Measurements from ENCODE around the gene C17orf67.
"Not testable (repeated sequence)": the region's sequence is repeated elsewhere in the genome, so short reads cannot be mapped to it uniquely, and the experiment has no call there.

The C17orf67 gene

DNA sequence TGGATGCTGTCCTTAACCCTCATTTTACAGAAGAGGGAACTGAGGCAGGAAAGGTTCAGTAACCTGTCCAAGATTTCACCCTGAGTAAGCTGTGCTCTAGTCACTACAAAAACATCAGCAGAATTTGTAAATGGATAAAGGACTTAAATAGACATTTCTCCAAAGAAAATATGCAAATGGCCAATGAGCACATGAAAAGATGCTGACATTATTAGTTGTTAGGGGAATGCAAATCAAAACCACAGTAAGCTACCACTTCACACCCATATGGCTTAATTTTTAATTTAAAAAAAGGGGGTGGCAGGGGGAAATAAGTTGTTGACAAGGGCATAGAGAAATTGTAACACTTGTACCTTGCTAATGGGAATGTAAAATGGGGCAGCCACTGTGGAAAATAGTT, 51.4 kb downstream of the C17orf67 start:
- DNase-seq (ENCODE audit: low read depth, low spot score), result no peak

DNA sequence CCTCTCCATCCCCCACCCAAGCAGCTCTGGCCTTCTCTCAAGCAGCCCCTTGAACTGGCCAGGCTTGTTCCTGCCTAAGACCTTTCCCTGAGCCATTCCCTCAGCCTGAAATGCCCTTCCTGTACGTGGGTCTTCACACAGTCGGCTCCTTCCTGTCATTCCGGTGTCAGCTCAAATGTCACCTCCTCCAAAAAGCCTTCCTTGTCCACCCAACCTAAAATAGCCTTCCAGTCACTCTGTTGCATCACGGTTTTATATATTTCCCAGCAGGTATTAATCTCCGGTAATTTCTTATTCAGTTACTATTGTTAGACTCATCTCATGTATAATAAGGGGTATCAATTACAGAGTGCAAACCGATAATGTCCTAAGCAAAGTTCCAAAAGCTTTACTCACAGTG, 51.8 kb downstream of the C17orf67 start:
- no peak for DNase-seq (ENCODE audit: low read depth, low spot score)
- H3K4me3 ChIP-seq (ENCODE audit: low read length), result no peak overlapping the region

More for the DNA sequence above, 51.4 kb downstream of the C17orf67 start:
- H3K4me3 ChIP-seq (ENCODE audit: low read length), result no peak overlapping the region

DNA sequence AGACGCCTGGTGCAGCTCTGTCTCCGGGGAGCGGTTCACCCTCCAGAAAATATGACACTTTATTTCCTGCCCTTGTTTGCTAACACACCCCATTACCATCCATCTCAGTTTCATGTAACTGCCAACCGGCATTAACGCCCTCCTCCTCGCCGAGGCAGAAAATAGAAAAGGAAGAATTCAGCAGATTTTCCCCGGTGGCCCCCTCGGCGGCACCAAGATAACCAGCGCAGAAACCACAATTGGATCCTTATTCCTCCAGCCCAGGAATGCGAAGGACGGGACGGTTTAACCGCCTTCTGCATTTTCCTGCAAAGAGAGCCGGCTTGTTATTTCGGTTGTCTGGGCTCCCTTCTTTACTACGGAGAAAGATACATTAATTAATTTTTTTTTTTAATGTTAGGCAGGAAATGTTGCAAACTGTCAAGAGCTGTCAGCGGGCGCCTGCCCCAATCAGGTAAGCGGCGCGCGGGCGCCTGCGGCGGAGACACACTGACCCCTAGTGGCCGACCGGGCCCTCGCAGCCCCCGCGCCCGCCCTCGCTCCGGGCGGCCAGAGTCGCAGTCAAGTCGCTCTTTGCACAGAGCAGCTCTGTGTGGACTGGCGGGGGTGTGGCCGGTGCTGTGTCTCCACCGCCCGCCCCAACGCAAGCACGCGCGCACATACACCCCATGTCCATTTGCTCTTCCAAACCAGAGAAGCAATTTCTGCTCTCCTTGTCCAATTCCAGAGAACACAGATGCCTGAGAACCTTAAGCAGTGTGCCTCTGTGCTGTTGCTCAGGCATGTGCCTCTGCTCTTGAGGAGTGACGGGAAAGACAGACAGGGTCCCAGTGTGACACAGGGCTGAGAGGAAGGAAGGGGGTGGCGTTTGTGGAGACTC, 53.6 kb downstream of the C17orf67 start:
- DNase-seq (ENCODE audit: low read depth, low spot score), result peak; percentile 82
- H3K4me3 ChIP-seq (ENCODE audit: low read length), result peak overlapping the region; percentile 67

DNA sequence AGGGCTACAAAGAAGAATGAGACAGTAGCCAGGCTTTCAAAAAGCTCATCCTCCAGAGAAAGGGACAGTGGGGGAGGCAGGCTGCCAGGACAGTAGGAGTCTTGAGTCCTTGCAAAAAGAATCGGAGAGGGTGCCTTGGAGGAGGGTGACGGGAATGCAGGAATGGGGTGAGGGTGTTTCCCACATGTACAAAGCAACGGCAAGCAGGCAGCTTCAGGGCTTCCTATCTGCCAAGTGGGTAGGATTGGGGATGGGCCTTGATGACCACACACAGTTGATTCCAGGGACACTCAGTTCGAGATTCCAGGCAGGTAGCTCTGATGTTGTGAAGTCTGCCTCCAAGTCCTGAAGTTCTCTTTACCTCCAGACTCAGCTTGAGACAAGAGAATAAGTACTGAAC, 54.4 kb downstream of the C17orf67 start:
- no peak for DNase-seq (ENCODE audit: low read depth, low spot score)
- peak overlapping the region; percentile 67 for H3K4me3 ChIP-seq (ENCODE audit: low read length)

DNA sequence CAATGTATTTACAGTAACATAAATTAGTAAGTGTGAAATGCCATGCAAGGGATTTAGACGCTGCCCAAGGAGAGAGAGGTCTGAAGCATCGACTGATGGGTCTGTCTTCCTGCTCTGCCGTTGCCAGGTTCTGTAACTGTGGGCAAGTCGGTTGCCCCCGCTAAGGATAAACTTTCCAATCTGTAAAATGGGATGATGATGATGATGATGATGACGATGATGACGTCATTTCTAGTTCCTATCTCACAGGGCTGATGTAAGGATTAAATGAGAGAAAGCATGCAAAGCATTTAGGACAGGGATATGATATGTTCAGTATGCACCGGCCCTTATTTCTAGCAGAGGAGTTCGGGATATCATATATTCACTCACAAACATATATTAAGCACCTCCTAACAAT, 54.8 kb downstream of the C17orf67 start:
- H3K4me3 ChIP-seq (ENCODE audit: low read length), result no peak overlapping the region
- DNase-seq (ENCODE audit: low read depth, low spot score), result no peak

DNA sequence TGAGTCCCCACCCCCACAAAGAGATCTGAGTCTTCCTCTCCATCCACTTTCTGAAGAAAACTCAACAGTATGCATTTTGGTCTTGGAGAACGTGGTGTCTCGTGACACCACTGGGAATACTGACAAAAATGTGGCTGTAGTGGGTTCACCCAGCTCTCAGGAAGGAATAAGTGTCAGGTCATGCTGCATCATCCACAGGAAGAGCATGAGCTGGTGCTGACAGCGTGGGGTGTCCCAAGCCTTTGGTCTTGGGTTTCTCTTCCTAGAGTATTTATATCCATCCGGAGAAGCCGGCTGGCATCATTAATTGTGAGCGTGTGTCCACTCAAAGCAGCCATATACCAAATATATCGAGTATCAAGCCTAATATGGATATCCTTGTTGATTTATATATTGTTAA, 55.9 kb downstream of the C17orf67 start:
- no peak for DNase-seq (ENCODE audit: low read depth, low spot score)
- no peak overlapping the region for H3K4me3 ChIP-seq (ENCODE audit: low read length)

DNA sequence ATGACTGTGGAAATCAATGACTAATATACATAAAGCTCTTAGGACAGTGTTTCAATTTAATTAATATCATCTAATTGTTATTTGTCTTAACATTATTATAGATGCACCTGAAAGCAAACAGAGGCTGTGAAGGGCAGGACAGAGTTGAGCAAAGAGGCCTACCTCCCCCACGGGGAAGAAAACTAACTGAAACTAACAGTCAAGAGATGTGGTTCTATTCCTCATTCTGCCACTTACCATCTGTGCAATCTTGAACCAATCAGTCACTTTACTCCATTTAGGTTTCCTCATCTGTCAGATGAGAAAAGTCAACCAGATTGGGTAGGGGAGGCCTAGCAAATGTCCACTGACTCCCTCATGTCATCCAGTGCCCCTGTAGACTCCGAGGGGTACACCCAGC, 59.1 kb downstream of the C17orf67 start:
- DNase-seq (ENCODE audit: low read depth, low spot score), result no peak
- no peak overlapping the region for H3K4me3 ChIP-seq (ENCODE audit: low read length)

DNA sequence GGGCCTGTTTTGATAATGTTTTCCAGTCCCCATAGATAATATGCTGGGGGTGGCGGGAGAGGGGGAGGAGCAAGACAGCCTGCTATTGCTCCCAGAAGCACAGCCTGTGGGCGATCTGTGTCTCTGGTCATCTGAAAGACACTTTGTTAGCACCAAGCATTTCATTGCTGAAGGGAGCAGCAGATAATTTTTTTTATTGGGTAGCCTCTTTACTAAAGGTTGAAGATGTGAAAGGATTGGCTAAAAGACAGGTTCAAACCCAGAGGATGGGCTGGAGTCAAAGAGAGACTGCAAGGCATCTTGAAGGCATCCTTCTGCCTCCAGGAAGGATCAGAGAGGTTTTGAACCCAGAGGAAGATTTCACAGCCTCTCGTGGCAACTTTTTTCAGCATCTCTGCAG, 60.6 kb downstream of the C17orf67 start:
- no peak overlapping the region for H3K4me3 ChIP-seq (ENCODE audit: low read length)
- no peak for DNase-seq (ENCODE audit: low read depth, low spot score)

DNA sequence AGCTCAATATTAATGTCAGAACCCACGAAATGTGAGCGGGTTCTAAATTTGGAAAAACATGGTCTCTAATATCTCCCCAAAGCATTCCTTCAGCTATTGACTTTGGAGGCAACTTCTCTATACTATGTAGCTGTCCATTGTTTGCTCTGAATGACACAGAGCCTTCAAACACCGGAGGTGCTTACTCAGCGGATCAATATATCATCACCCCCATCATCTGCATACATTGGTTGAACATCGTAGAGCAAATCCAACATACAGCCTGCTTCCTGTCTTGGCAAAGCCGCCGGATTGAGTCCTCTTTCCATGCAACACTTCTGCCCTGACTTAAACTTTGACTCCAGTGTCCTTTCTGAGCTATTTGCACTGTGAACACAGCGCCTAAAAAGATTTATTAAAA, 61.3 kb downstream of the C17orf67 start:
- DNase-seq (ENCODE audit: low read depth, low spot score), result no peak
- H3K4me3 ChIP-seq (ENCODE audit: low read length), result no peak overlapping the region

DNA sequence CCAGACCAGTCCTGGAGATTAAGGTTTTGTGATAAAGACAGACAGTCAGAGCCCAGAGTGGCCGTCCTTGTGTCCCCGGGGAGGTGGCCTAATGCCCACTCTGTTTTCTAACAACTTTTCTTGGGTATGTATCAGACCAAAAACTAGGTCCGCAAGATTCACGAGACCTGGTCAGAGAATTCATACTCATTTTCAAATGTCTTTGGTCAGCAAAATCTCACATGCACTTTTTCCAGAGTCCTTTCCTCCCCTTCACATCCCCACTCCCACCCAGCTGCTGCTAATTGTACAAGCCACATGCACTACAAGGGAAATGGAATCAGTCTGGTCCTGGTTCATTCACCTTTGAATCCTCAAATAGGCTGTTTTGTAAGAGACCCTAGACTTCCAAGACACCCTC, 61.7 kb downstream of the C17orf67 start:
- DNase-seq (ENCODE audit: low read depth, low spot score), result no peak
- no peak overlapping the region for H3K4me3 ChIP-seq (ENCODE audit: low read length)

DNA sequence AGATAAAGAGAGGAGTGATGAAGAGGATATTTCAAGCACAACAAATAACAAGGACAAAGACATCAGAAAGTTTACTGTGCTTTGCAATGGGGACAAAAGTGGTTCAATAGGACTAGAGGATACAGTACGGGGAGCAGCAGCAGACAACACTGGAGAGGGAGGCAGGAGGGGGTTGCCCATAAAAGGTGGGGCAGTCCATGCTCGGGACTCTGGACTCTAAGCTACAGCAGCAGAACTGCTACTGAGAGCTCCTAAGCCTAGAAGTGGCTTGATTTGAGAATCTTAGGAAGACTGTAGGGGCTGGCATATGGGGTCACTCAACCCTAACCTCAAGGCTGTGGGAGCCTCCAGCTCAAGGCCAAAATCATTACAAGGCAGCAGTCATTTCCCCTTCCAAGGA, 62.2 kb downstream of the C17orf67 start:
- no peak for DNase-seq (ENCODE audit: low read depth, low spot score)
- no peak overlapping the region for H3K4me3 ChIP-seq (ENCODE audit: low read length)

DNA sequence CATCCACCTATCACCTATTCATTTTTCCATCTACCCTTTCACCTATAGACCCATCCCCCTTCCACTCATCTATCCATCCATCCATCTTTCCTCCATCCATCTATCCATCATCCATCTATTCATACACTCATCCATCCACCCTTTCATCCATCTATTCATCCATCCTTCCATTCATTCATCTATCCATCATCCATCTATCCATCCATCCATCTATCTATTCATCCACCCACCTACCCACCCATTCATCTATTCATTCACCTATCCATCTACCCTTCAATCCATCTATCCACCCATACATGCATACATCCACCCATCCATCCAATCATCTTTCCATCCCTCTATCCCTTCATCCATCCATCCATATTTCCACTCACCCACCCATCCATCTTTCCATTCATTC, 63.3 kb downstream of the C17orf67 start:
- H3K4me3 ChIP-seq (ENCODE audit: low read length), result no peak overlapping the region
- DNase-seq (ENCODE audit: low read depth, low spot score), result no peak

DNA sequence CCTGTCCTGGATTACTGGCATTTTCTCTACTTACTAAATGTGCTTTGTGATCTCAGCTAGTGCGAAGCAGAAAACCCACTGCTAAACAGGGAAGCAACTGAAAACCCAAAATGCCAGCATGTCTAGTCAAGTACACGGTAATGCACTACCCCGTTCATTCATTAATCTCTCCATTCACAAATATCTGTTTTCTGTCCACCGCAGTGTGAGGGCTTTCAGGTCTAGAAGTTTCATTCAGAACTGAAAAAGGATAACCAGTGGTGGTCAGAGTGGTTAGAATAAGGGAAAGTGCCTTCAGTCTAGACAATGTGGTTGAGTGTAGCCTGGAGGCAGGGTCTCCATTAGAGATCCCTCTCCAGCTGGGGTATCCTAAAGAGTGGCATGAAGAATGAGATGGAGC, 68.3 kb downstream of the C17orf67 start:
- DNase-seq (ENCODE audit: low read depth, low spot score), result no peak
- no peak overlapping the region for H3K4me3 ChIP-seq (ENCODE audit: low read length)

DNA sequence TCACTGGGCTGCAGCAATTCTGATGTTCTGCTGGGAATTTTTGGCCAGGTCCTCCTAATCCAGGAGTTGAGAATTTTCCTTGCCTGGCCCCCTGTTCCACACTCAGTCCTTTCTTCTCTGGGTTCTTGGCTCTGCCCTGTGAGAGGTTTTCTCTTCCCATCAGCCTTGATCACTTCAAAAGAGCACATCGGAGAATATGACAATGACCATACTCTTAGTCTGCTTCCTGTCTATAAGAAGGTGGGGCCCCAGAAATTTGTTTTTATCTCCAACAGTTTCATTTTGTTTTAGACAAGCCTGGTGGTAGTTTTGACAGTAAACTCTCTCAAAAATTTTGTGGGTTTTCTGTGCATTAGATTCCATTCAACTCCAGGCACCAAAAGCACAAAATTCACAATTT, 70.7 kb downstream of the C17orf67 start:
- DNase-seq (ENCODE audit: low read depth, low spot score), result no peak

DNA sequence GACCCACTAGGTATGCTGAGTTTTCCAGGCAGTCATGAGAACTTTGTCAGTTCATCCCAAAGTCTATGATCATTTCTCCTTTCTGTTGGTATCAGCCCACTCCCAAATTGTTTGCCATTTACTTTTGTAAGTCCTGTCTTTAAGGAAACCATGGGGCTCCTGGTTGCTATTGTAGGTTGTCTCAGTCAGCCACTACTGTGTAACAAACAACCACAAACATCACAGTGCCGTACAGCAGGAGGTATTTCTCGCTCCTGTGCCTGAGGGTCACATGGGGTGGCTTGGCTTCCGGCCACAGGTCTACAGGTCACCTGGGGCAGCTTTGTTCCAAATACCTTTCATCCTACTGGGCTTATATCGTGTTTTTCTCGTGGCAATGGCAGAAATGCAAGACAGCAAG, 71.6 kb downstream of the C17orf67 start:
- H3K4me3 ChIP-seq (ENCODE audit: low read length), result no peak overlapping the region
- no peak for DNase-seq (ENCODE audit: low read depth, low spot score)

More for the DNA sequence above, 70.7 kb downstream of the C17orf67 start:
- no peak overlapping the region for H3K4me3 ChIP-seq (ENCODE audit: low read length)

DNA sequence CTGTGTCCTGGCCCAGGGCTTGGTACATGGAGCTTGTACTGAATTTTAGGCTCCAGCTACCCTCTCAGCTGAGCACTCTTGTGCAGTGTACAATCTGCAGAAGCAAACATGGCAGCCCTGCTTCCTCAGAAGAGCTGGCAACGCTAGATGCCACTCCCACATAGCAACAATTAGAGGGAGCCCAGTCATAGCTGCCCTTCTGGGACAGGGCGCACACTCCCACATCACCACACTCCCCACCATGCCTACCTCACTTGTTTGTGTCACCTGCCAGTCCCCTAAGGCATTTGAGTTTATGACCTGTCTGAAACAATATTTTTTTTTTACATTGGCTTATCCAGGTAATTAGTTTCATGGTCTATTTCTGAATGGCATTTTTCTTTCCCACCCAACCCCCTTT, 72.3 kb downstream of the C17orf67 start:
- no peak for DNase-seq (ENCODE audit: low read depth, low spot score)

DNA sequence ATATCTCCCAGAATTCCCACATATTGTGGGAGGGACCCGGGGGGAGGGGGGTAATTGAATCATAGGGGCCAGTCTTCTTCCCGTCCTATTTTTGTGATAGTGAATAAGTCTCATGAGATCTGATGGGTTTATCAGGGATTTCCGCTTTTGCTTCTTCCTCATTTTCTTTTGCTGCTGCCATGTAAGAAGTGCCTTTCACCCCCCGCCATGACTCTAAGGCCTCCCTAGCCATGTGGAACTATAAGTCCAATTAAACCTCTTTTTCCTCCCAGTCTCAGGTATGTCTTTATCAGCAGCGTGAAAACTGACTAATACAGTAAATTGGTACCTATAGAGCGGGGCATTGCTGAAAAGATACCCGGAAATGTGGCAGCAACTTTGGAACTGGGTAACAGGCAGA, 76.1 kb downstream of the C17orf67 start:
- not testable (repeated sequence) for H3K4me3 ChIP-seq (ENCODE audit: low read length); DNase-seq (ENCODE audit: low read depth, low spot score)

More for the DNA sequence above, 72.3 kb downstream of the C17orf67 start:
- H3K4me3 ChIP-seq (ENCODE audit: low read length), result no peak overlapping the region

DNA sequence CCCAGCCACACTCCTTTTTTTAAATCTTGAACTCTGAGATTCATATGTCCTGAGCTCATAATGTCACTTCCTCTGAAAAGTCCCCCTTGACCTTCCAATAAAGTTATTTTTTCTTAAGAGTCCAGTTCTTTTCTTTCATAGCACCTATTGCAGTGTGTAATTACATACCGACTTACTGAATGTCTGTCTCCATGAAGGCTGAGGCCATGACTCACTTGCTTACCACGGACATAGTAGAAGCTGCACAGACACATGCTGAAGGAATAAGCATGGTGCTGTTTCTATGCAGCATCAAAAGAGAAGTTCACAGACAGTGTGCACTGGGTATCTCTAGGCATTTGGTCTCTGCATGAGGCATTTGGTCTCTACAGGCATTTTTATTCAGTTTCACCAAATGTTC, 77.2 kb downstream of the C17orf67 start:
- H3K4me3 ChIP-seq (ENCODE audit: low read length), result no peak overlapping the region
- no peak for DNase-seq (ENCODE audit: low read depth, low spot score)

DNA sequence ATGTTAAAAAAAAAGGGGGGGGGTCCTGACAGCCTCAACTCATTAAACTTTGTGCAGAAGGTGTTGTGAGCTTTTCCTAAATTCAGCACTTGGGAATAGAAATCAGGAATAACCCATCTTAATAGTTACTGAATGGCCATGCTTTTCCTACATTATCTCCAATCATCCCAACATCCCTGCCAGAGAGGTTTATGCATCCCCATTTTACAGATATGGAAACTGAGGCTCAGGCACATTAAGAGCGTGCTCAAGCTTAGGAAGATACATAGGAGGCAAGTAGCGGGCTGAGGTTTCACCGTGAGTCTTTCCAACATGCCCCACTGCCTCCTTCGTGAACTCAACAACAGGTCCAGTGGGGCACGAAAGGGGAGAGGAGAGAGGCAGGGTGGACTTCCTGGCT, 78.4 kb downstream of the C17orf67 start:
- H3K4me3 ChIP-seq (ENCODE audit: low read length), result no peak overlapping the region
- DNase-seq (ENCODE audit: low read depth, low spot score), result no peak

DNA sequence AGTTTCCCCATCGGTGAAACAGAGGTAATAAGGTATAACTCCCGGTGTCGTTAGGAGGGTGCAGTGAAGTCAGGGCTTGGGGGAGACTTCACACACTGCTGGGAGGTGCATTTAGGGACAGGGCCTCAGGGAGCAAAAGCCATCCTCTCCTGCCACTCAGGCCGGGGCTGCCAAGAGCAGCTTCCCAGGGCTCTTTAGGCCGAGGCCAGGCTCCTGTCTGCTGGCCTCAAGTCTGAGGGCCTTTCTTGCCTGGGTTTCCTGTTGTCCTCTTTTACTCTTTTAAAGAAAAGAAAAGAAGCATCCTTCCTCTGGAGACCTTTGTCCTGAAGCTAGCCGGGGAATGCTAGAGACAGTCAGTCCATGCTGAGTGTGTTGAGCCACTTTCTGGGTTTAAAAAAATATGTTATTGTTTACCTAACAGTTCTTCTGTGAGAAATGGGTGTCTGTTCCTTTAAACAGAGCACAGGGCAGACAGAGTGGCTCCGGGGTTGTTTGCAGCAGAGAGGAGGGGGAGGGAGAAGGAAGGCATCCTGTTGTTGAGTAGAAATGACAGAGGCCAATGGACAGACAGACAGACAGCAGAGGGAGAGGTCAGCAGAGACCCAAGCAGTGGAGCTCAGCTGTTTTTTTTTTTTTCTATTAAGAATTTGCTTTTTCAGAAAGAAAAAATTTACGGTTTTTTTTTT, 79.1 kb downstream of the C17orf67 start:
- DNase-seq (ENCODE audit: low read depth, low spot score), result peak; percentile 69
- H3K4me3 ChIP-seq (ENCODE audit: low read length), result no peak overlapping the region

Measured in Jurkat, Clone E6-1 (cell line).